SK-N-MC (cell line): Measurements from ENCODE around the gene TEP1.

Source experiments
- DNase-seq: peaks from one replicate; pipeline ENCODE4 v3.0.0-alpha.2; 2011; ENCODE audit warnings: low read depth, low spot score
- H3K27ac ChIP-seq: fragments of 200-600 bp; sonication (generic); 2 replicates; pipeline ENCODE4 v1.5.1; 2016; ENCODE audit warnings: mixed run types
- H3K36me3 ChIP-seq: fragments of 200-600 bp; sonication (generic); 2 replicates; pipeline ENCODE4 v1.6.1; 2017; ENCODE audit warnings: antibody characterized with exemption, low read length, mixed read lengths; ENCODE audit not compliant: insufficient read depth
- H3K4me3 ChIP-seq: fragments of 200-600 bp; sonication (generic); 2 replicates; pipeline ENCODE4 v1.5.1; 2016
- H3K9ac ChIP-seq: fragments of 200-600 bp; sonication (generic); 2 replicates; pipeline ENCODE4 v1.8.0; 2017; ENCODE audit warnings: mixed run types, mixed read lengths; ENCODE audit not compliant: insufficient read length
- H3K9me3 ChIP-seq: fragments of 200-600 bp; sonication (generic); 2 replicates; pipeline ENCODE4 v1.6.1; 2017; ENCODE audit warnings: low read depth, mild to moderate bottlenecking, antibody characterized with exemption, low read length, moderate library complexity, mixed read lengths
- EZH2 ChIP-seq: fragments of 200-600 bp; sonication (generic); IDR thresholded peaks from one replicate; pipeline ENCODE4 v1.6.1; 2017; ENCODE audit warnings: antibody characterized with exemption
- FOXP2 ChIP-seq: optimal IDR thresholded peaks from 2 replicates; pipeline ENCODE3; 2011; ENCODE audit warnings: mild to moderate bottlenecking, moderate library complexity; ENCODE audit not compliant: insufficient read depth; ENCODE audit errors: extremely low read length, control extremely low read depth
- POLR2AphosphoS5 ChIP-seq: IDR thresholded peaks from 2 replicates; pipeline ENCODE4 v1.6.1; 2012; ENCODE audit warnings: mild to moderate bottlenecking, low read depth, low read length, borderline replicate concordance

The TEP1 gene

DNA sequence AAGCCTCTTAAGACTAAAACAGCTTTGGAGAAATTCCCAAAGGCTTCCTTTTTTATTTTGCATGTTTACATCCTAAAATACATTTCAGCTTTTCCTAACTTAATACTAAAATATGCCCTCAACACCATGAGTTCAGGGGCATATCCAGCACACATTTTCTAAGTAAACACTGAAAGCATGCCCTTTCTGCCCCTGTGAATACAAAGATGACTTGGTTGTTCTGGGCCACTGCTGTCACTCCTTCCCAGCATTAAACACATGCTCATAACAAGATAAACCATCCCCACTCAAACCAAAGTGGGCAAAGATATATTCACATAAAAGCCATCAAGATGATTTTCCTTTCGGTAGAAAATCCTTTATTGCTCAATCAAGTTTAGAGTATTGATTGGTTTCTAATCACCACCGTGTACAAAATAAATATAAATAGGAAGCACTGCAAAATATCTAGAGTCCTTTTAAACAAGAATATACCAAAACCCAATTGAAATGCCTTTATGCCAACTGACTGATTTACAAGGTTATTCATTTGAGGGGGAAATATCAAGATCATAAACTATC, 82.2 kb downstream of the TEP1 start:
- Histone ChIP-seq H3K9ac (peak overlapping the region; percentile 20), H3K9me3 (no peaks in the 10 kb centered on the region), H3K36me3 (peaks cover 44% of the 10 kb centered on the region), H3K4me3 (peak overlapping the region; percentile 60), H3K27ac (no peak overlapping the region)
- no peak for DNase-seq
- TF ChIP-seq FOXP2 (no peak), EZH2 (no peak), POLR2AphosphoS5 (no peak)

DNA sequence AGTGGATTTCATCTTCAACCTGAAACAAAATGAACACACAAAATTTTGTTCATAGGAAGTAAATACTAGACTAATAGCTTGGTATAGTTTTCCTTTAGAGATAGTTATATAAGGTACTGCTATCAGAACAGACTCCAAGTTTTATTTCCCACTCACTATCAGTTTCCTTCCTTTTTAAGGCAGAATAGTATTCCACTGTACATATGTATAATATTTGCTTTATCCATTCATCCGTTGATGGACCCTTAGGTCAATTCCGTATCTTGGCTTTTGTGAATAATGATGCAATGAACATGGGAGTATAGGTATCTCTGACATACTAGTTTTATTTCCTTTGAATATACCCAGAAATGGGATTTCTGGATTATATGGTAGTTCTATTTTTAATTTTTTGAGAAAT, 83.9 kb downstream of the TEP1 start:
- TF ChIP-seq POLR2AphosphoS5: no peak
- no peak for TF ChIP-seq EZH2
- no peak for TF ChIP-seq FOXP2
- Histone ChIP-seq H3K27ac (peak overlapping the region; percentile 80), H3K4me3 (peak overlapping the region; percentile 9; the same call in 1 of the 2 replicates), H3K9me3 (no peaks in the 10 kb centered on the region), H3K9ac (peak overlapping the region; percentile 43), H3K36me3 (peaks cover 61% of the 10 kb centered on the region)
- DNase-seq: no peak

DNA sequence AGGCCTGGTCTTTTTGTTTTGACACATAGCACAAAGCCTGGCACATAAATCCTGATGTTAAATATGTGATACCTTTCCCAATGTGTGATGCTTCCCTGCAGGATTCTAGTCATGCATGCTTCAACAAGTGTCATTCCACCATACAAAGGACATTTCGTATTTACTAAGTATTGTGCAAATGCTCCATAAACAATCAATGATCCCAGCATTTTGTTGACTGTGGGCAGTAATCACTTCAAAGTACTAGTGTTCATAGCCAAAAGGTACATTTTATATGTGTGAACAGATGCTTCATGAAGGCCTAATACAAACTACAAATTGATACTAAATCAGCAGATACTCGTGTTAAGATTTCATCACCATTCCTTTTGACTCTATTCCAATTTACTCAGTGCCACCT, 84.6 kb downstream of the TEP1 start:
- DNase-seq: no peak
- no peak for TF ChIP-seq EZH2
- H3K9me3 ChIP-seq: no peaks in the 10 kb centered on the region
- H3K27ac ChIP-seq: peak overlapping the region; percentile 80
- peak overlapping the region; percentile 43 for H3K9ac ChIP-seq
- peaks cover 67% of the 10 kb centered on the region for H3K36me3 ChIP-seq
- no peak overlapping the region; the same call in 1 of the 2 replicates for H3K4me3 ChIP-seq

DNA sequence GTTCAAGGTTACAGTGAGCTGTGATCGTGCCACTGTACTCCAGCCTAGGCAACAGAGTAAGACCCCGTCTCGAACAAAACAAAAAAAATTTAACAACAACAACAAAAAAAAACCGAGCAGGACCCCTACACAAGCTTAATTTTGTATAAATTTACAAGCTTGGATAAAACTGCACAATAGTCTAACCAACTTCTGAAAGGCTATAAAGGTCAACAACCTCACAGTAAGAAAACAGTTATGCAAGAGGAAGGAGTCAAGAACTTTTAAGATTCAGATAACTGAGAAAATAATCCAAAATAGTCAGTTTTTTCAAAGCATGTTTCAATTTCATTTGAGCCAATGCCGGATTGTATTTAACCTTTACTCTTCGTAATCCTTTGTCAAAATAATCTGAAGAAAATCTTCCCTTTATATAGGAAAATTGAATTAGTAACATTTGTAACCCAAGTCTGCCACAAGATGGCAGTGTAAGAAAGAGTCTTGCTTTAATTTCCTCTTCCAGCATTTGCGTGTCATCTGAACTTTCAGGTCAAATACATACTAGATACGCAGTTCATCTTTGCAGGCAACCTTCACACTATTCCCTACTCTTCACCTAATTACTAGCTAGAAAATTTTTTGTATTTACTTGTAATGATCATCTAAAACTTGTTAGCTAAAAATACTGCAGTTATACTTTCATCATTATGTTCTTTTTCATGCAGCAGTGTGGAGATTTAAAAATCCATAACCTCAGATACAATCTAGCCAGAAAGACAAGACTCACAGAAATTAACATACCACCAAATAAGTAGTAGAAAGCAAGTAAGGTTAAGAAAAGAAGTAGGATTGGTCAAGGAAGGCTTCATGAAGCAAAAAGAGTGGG, 86.1 kb downstream of the TEP1 start:
- H3K9ac ChIP-seq: peak overlapping the region; percentile 21
- peak overlapping the region; percentile 80 for H3K27ac ChIP-seq
- H3K4me3 ChIP-seq: peak overlapping the region; percentile 1; the same call in 1 of the 2 replicates
- peaks cover 77% of the 10 kb centered on the region for H3K36me3 ChIP-seq
- no peak for DNase-seq
- no peak for TF ChIP-seq POLR2AphosphoS5
- no peak for TF ChIP-seq EZH2
- no peak for TF ChIP-seq FOXP2
- H3K9me3 ChIP-seq: no peaks in the 10 kb centered on the region

DNA sequence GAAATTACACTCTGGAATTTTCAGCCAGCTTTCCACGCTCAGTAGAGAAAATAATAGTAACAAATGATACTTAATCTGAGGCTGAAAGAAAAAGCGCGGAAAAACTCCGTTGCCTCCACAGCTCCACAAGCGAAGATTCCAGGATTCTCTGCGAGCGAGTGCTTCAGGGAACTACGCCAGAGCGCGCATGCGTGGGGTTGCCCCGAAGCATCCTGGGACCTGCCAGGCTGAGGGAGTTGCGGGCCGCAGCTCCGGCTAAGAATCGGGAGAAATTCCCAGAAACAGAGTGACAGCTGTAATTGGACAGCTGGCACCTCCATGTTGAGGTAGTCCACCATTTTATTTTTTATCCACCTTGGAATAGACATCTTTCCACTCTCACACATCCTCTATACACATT, 95.6 kb downstream of the TEP1 start:
- Histone ChIP-seq H3K36me3 (peaks cover 83% of the 10 kb centered on the region), H3K27ac (no peak overlapping the region), H3K4me3 (no peak overlapping the region), H3K9ac (no peak overlapping the region), H3K9me3 (no peaks in the 10 kb centered on the region)
- DNase-seq: no peak
- TF ChIP-seq EZH2 (no peak), FOXP2 (no peak), POLR2AphosphoS5 (no peak)
